H9 (cell line): Measurements from ENCODE around the gene ARSI. TPM values are rescaled to one million over a fixed set of nuclear protein-coding genes. Genes with fewer than 3 reads are reported as not detected.

Source experiments
- DNase-seq: peaks from one replicate; pipeline ENCODE4 v3.0.0-alpha.2; 2017
- H2AFZ ChIP-seq: one replicate; pipeline ENCODE4 v1.6.1; 2013; ENCODE audit warnings: mild to moderate bottlenecking, low read length, control low read depth, moderate library complexity
- H2AK5ac ChIP-seq: 2 replicates; pipeline ENCODE4 v1.6.1; 2013; ENCODE audit warnings: low read length, control low read depth, mixed read lengths; ENCODE audit not compliant: insufficient read length
- H2BK120ac ChIP-seq: one replicate; pipeline ENCODE4 v1.6.1; 2013; ENCODE audit warnings: low read depth, mild to moderate bottlenecking, low read length, control low read depth, inconsistent platforms; ENCODE audit not compliant: poor library complexity, severe bottlenecking
- H2BK12ac ChIP-seq: 2 replicates; pipeline ENCODE4 v1.6.1; 2013; ENCODE audit warnings: low read length, control low read depth, mixed read lengths, low read depth; ENCODE audit not compliant: insufficient read length
- H2BK15ac ChIP-seq: 2 replicates; pipeline ENCODE4 v1.6.1; 2013; ENCODE audit warnings: low read depth, low read length, control low read depth
- H2BK20ac ChIP-seq: one replicate; pipeline ENCODE4 v1.6.1; 2013; ENCODE audit warnings: low read depth, mild to moderate bottlenecking, low read length, control low read depth, inconsistent platforms; ENCODE audit not compliant: poor library complexity, severe bottlenecking
- H2BK5ac ChIP-seq: 2 replicates; pipeline ENCODE4 v1.6.1; 2013; ENCODE audit warnings: low read length, control low read depth, mixed read lengths; ENCODE audit not compliant: insufficient read length
- H3K14ac ChIP-seq: 2 replicates; pipeline ENCODE4 v1.6.1; 2013; ENCODE audit warnings: low read length, control low read depth; ENCODE audit not compliant: insufficient read depth
- H3K18ac ChIP-seq: 2 replicates; pipeline ENCODE4 v1.6.1; 2013; ENCODE audit warnings: low read depth, mild to moderate bottlenecking, mixed read lengths, low read length, control low read depth; ENCODE audit not compliant: insufficient read length
- H3K23ac ChIP-seq: 2 replicates; pipeline ENCODE4 v1.6.1; 2013; ENCODE audit warnings: low read length, control low read depth, mixed read lengths, low read depth; ENCODE audit not compliant: insufficient read length
- H3K23me2 ChIP-seq: 2 replicates; pipeline ENCODE4 v1.6.1; 2013; ENCODE audit warnings: low read depth, mild to moderate bottlenecking, mixed read lengths, low read length, control low read depth; ENCODE audit not compliant: insufficient read length, poor library complexity, severe bottlenecking
- H3K27ac ChIP-seq: 2 replicates; pipeline ENCODE4 v1.5.1; 2013; ENCODE audit warnings: low read length, control low read depth, mixed read lengths, low read depth; ENCODE audit not compliant: insufficient read length
- H3K27me3 ChIP-seq: 2 replicates; pipeline ENCODE4 v1.6.1; 2013; ENCODE audit warnings: low read length, control low read depth, inconsistent platforms; ENCODE audit not compliant: insufficient read depth
- H3K4ac ChIP-seq: 2 replicates; pipeline ENCODE4 v1.6.1; 2013; ENCODE audit warnings: low read depth, mild to moderate bottlenecking, control low read depth, inconsistent platforms, low read length, moderate library complexity
- H3K4me1 ChIP-seq: 2 replicates; pipeline ENCODE4 v1.6.1; 2013; ENCODE audit warnings: low read length, control low read depth, inconsistent platforms; ENCODE audit not compliant: insufficient read depth
- H3K4me2 ChIP-seq: 2 replicates; pipeline ENCODE4 v1.6.1; 2013; ENCODE audit warnings: low read length, control low read depth, mixed read lengths; ENCODE audit not compliant: insufficient read length, insufficient read depth
- H3K56ac ChIP-seq: 2 replicates; pipeline ENCODE4 v1.6.1; 2013; ENCODE audit warnings: low read depth, mild to moderate bottlenecking, mixed read lengths, low read length, control low read depth; ENCODE audit not compliant: insufficient read length
- H3K79me1 ChIP-seq: 2 replicates; pipeline ENCODE4 v1.6.1; 2013; ENCODE audit warnings: low read depth, mild to moderate bottlenecking, moderate library complexity, low read length, control low read depth, inconsistent platforms; ENCODE audit not compliant: insufficient read depth, poor library complexity, severe bottlenecking
- H3K79me2 ChIP-seq: 2 replicates; pipeline ENCODE4 v1.6.1; 2013; ENCODE audit warnings: low read length, control low read depth, inconsistent platforms; ENCODE audit not compliant: insufficient read depth
- H3K9ac ChIP-seq: 2 replicates; pipeline ENCODE4 v1.6.1; 2013; ENCODE audit warnings: low read length, control low read depth, mixed read lengths; ENCODE audit not compliant: insufficient read length; ENCODE audit errors: extremely low read depth
- H3K9me3 ChIP-seq: one replicate; pipeline ENCODE4 v1.6.1; 2013; ENCODE audit warnings: low read depth, low read length, inconsistent platforms; ENCODE audit not compliant: control insufficient read depth
- H3T11ph ChIP-seq: one replicate; pipeline ENCODE4 v1.6.1; 2013; ENCODE audit warnings: mild to moderate bottlenecking, low read length, control low read depth, inconsistent platforms
- H4K20me1 ChIP-seq: one replicate; pipeline ENCODE4 v1.6.1; 2013; ENCODE audit not compliant: control insufficient read depth, insufficient read length, insufficient read depth
- H4K5ac ChIP-seq: 2 replicates; pipeline ENCODE4 v1.6.1; 2013; ENCODE audit warnings: low read depth, mild to moderate bottlenecking, mixed read lengths, low read length, control low read depth; ENCODE audit not compliant: insufficient read length
- H4K8ac ChIP-seq: replicated peaks from 2 replicates; pipeline ENCODE4 v1.6.1; 2013; ENCODE audit warnings: low read length, control low read depth, mixed read lengths, low read depth; ENCODE audit not compliant: insufficient read length
- H4K91ac ChIP-seq: 2 replicates; pipeline ENCODE4 v1.6.1; 2013; ENCODE audit warnings: low read depth, mild to moderate bottlenecking, moderate library complexity, mixed read lengths, low read length, control low read depth; ENCODE audit not compliant: insufficient read length
- H3K27ac Mint-ChIP-seq, 3 experiments: 2 replicates in 2 of 3; 3 replicates in 1 of 3; pipeline ENCODE4 v1.8.0; 2020 to 2021; ENCODE audit warnings: mixed read lengths in 3 of 3, mild to moderate bottlenecking in 1 of 3, moderate library complexity in 1 of 3
- H3K27me3 Mint-ChIP-seq: 2 replicates; pipeline ENCODE4 v1.8.0; 2021; ENCODE audit warnings: low read depth, mild to moderate bottlenecking, moderate library complexity, mixed read lengths
- H3K36me3 Mint-ChIP-seq, 3 experiments: 2 replicates in 2 of 3; 3 replicates in 1 of 3; pipeline ENCODE4 v1.8.0; 2020 to 2021; ENCODE audit warnings: low read depth in 3 of 3, mixed read lengths in 3 of 3; ENCODE audit not compliant: insufficient read depth in 1 of 3
- H3K4me1 Mint-ChIP-seq, 2 experiments: 2 replicates each; pipeline ENCODE4 v1.8.0; 2020; ENCODE audit warnings: mixed read lengths in 2 of 2
- H3K4me3 Mint-ChIP-seq, 2 experiments: 2 replicates in 1 of 2; 3 replicates in 1 of 2; pipeline ENCODE4 v1.8.0; 2020 to 2021; ENCODE audit warnings: mild to moderate bottlenecking in 2 of 2, mixed read lengths in 2 of 2, moderate library complexity in 1 of 2
- H3K9me3 Mint-ChIP-seq, 2 experiments: 2 replicates in 1 of 2; 3 replicates in 1 of 2; pipeline ENCODE4 v1.8.0; 2020; ENCODE audit warnings: mild to moderate bottlenecking in 2 of 2, mixed read lengths in 2 of 2, moderate library complexity in 1 of 2
- CTCF ChIP-seq: fragments of 200-600 bp; sonication (generic); conservative IDR thresholded peaks from 3 replicates; pipeline ENCODE4 v1.8.0; 2021; ENCODE audit warnings: antibody characterized with exemption, mild to moderate bottlenecking
- WGBS: extraction: QIAGEN DNeasy Blood & Tissue Kit; methylation state at CpG from one replicate; pipeline ENCODE4 v1.1.7; 2013; ENCODE audit warnings: missing lambda C conversion rate, low lambda C conversion rate, mixed read lengths; ENCODE audit not compliant: insufficient read length; ENCODE audit errors: extremely low coverage; 5-methylcytosine and 5-hydroxymethylcytosine counted together
- total RNA-seq: library from RNA; stranded (reverse); gene quantifications from 2 replicates; pipeline ENCODE4 v1.2.1, GENCODE V29; 2021

Gene ARSI
- total RNA-seq, 1 experiment from 2014 or later, result 1.7 TPM

GRCh38 chr5:150266871-150267291 lies 35.8 kb downstream of the ARSI start:
- Histone ChIP-seq H4K5ac (no peak overlapping the region), H3K23me2 (no peaks in the 10 kb centered on the region), H3K56ac (no peak overlapping the region), H2AFZ (no peak overlapping the region), H2BK20ac (no peak overlapping the region), H4K91ac (no peak overlapping the region), H3K27ac (no peak overlapping the region), H3K23ac (no peak overlapping the region), H3K14ac (no peak overlapping the region), H2BK120ac (no peak overlapping the region), H2BK12ac (no peak overlapping the region), H2BK5ac (no peak overlapping the region), H3K79me1 (no peaks in the 10 kb centered on the region), H3K27me3 (no peaks in the 10 kb centered on the region), H3K9me3 (no peaks in the 10 kb centered on the region), H3K18ac (no peak overlapping the region), H4K20me1 (no peaks in the 10 kb centered on the region), H3T11ph (no peak overlapping the region), H2AK5ac (no peak overlapping the region), H3K4me1 (no peaks in the 10 kb centered on the region), H4K8ac (no peak overlapping the region), H3K4ac (no peak overlapping the region), H3K79me2 (no peaks in the 10 kb centered on the region), H2BK15ac (no peak overlapping the region), H3K9ac (no peak overlapping the region), H3K4me2 (no peak overlapping the region)
- Mint-ChIP-seq H3K9me3 (no peaks in the 10 kb centered on the region), H3K27ac (no peak overlapping the region), H3K36me3 (no peaks in the 10 kb centered on the region), H3K4me3 (no peak overlapping the region), H3K4me1 (peaks cover 28 to 39% of the 10 kb centered on the region in 2 experiments), H3K27me3 (peaks cover 10% of the 10 kb centered on the region)
- no peak for TF ChIP-seq CTCF
- no CpG with 5 or more reads among the region's 4 CpGs for WGBS
- DNase-seq, result no peak
